Esophagus muscularis mucosa (tissue), 4 donors: ENCODE measurements around the gene SKAP2.

Experiments
- EP300 ChIP-seq: sonication (generic); formaldehyde crosslinking; IDR thresholded peaks from one replicate; pipeline ENCODE4 v1.6.1; 2017; ENCODE audit warnings: antibody characterized with exemption
- POLR2A ChIP-seq: fragments of 450-650 bp; IDR thresholded peaks from one replicate; pipeline ENCODE4 v1.6.1; 2017; ENCODE audit warnings: antibody characterized with exemption, moderate library complexity, mild to moderate bottlenecking, low read depth
- POLR2AphosphoS5 ChIP-seq, 2 donors: sonication (generic); formaldehyde crosslinking; IDR thresholded peaks; one replicate each; pipeline ENCODE4 v1.6.1; 2017; ENCODE audit warnings: antibody characterized with exemption in 2 of 2
- TF ChIP-seq, protein P1 (sequence below), 3 experiments: fragments of 200-600 bp in 2 of 3; fragments of 450-650 bp in 1 of 3; sonication (generic) in 2 of 3; IDR thresholded peaks; one replicate each; pipeline ENCODE4 v1.5.1; 2017 to 2019; ENCODE audit warnings: antibody characterized with exemption in 3 of 3, mild to moderate bottlenecking in 2 of 3, moderate library complexity in 1 of 3

DNA sequence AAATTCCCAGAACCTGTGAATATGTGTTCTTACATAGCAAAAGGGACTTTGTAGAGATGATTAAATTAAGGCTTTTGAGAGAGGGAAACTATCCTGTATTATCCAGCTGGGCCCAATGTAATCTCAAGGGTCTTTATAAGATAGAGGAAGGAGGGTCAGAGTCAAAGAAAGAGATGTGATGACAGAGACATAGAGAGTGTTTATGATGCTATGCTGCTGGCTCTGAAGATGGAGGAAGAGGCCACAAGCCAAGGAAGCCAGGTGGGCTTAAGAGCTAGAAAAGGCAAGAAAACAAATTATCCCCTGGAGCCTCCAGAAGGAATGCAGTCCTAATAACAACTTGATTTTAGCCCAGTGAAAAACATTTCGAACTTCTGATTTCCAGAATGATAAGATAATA lies 15.3 kb upstream of the SKAP2 start:
- TF ChIP-seq POLR2A (no peak), EP300 (no peak), POLR2AphosphoS5 (IDR thresholded peaks at IDR 0.05) (no peak)
- TF ChIP-seq, protein P1, sequence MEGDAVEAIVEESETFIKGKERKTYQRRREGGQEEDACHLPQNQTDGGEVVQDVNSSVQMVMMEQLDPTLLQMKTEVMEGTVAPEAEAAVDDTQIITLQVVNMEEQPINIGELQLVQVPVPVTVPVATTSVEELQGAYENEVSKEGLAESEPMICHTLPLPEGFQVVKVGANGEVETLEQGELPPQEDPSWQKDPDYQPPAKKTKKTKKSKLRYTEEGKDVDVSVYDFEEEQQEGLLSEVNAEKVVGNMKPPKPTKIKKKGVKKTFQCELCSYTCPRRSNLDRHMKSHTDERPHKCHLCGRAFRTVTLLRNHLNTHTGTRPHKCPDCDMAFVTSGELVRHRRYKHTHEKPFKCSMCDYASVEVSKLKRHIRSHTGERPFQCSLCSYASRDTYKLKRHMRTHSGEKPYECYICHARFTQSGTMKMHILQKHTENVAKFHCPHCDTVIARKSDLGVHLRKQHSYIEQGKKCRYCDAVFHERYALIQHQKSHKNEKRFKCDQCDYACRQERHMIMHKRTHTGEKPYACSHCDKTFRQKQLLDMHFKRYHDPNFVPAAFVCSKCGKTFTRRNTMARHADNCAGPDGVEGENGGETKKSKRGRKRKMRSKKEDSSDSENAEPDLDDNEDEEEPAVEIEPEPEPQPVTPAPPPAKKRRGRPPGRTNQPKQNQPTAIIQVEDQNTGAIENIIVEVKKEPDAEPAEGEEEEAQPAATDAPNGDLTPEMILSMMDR (IDR thresholded peaks at IDR 0.05) = no peak
